CD4-positive, alpha-beta T cell treated with Interleukin-2 at 100 ng/mL for 4 hours (primary cell): ENCODE data around the gene GLI1.
A peak's percentile ranks its signal among the peaks of the same experiment; 100 is the strongest.
"Not testable (repeated sequence)": the region's sequence is repeated elsewhere in the genome, so short reads cannot be mapped to it uniquely, and the experiment has no call there.

Experiments
- DNase-seq: peaks from one replicate; pipeline ENCODE4 v3.0.0-alpha.2; 2020; ENCODE audit warnings: low spot score

GLI1 gene

GRCh38 chr12:57476162-57476992 is 16.8 kb downstream of the GLI1 start:
- peak; percentile 73 for DNase-seq

GRCh38 chr12:57476993-57477709 is 17.6 kb downstream of the GLI1 start:
- peak; percentile 20 for DNase-seq

GRCh38 chr12:57477710-57478681 is 18.4 kb downstream of the GLI1 start:
- peak; percentile 83 for DNase-seq

GRCh38 chr12:57479043-57479375 is 19.4 kb downstream of the GLI1 start:
- no peak for DNase-seq

GRCh38 chr12:57479376-57480115 is 20.0 kb downstream of the GLI1 start, which contains the start of gene ARHGAP9:
Gene ARHGAP9 (minus strand): TSS chr12:57479866. CDS start chr12:57479406, 460 bp downstream.
- DNase-seq: peak; percentile 81

- no peak for DNase-seq
These were observed 22.1 kb downstream of the GLI1 start for GRCh38 chr12:57481671-57482070.

GRCh38 chr12:57483466-57483865 is 23.9 kb downstream of the GLI1 start:
- DNase-seq: no peak

- DNase-seq: no peak
These were observed 26.1 kb downstream of the GLI1 start for GRCh38 chr12:57485695-57486094.

- DNase-seq: no peak
These were observed 27.5 kb downstream of the GLI1 start for GRCh38 chr12:57487055-57487596.

- peak; percentile 96 for DNase-seq
These were observed 28.2 kb downstream of the GLI1 start, which contains the start of gene MARS1 for GRCh38 chr12:57487597-57488401. Gene MARS1 (plus strand): TSS chr12:57488068. CDS start chr12:57488091, 23 bp downstream.

GRCh38 chr12:57488402-57489156 is 29.0 kb downstream of the GLI1 start:
- no peak for DNase-seq

- DNase-seq: no peak
These were observed 29.6 kb downstream of the GLI1 start for GRCh38 chr12:57489157-57489641.

- no peak for DNase-seq
These were observed 30.5 kb downstream of the GLI1 start for GRCh38 chr12:57490126-57490525.

GRCh38 chr12:57491393-57492280 is 32.1 kb downstream of the GLI1 start:
- no peak for DNase-seq

GRCh38 chr12:57495051-57495701 is 35.6 kb downstream of the GLI1 start:
- DNase-seq: not testable (repeated sequence)

GRCh38 chr12:57496822-57497221 is 37.2 kb downstream of the GLI1 start:
- DNase-seq: no peak
